SH-SY5Y (cell line): ENCODE measurements around the gene CGNL1.

Experiments used
- GATA2 ChIP-seq: IDR thresholded peaks from 2 replicates; pipeline ENCODE4 v1.6.1; 2011; ENCODE audit warnings: mild to moderate bottlenecking, low read depth, low read length
- GATA3 ChIP-seq: IDR thresholded peaks from 2 replicates; pipeline ENCODE4 v1.6.1; 2011; ENCODE audit warnings: low read depth, mild to moderate bottlenecking, low read length, moderate library complexity

The CGNL1 gene

GRCh38 chr15:57387564-57388076 lies 11.3 kb downstream of the CGNL1 start:
- no peak for TF ChIP-seq GATA3
- TF ChIP-seq GATA2 = no peak

- no peak for TF ChIP-seq GATA3
- no peak for TF ChIP-seq GATA2
These were observed 12.2 kb downstream of the CGNL1 start for GRCh38 chr15:57388464-57388863.

GRCh38 chr15:57389991-57390390 lies 13.7 kb downstream of the CGNL1 start:
- TF ChIP-seq GATA2 = no peak
- TF ChIP-seq GATA3 = no peak

- TF ChIP-seq GATA2 = no peak
- TF ChIP-seq GATA3 = no peak
These were observed 14.3 kb downstream of the CGNL1 start for GRCh38 chr15:57390583-57390982.

GRCh38 chr15:57391537-57391936 lies 15.2 kb downstream of the CGNL1 start:
- TF ChIP-seq GATA3 (no peak), GATA2 (no peak)

- TF ChIP-seq GATA2 = no peak
- no peak for TF ChIP-seq GATA3
These were observed 16.8 kb downstream of the CGNL1 start for GRCh38 chr15:57393061-57393460.

- TF ChIP-seq GATA2 (no peak), GATA3 (no peak)
These were observed 19.0 kb downstream of the CGNL1 start for GRCh38 chr15:57395292-57395691.

- TF ChIP-seq GATA2 = no peak
- no peak for TF ChIP-seq GATA3
These were observed 22.0 kb downstream of the CGNL1 start for GRCh38 chr15:57398336-57398735.

- TF ChIP-seq GATA2 (no peak), GATA3 (no peak)
These were observed 25.2 kb downstream of the CGNL1 start for GRCh38 chr15:57401546-57401945.

- no peak for TF ChIP-seq GATA3
- TF ChIP-seq GATA2 = no peak
These were observed 26.7 kb downstream of the CGNL1 start for GRCh38 chr15:57403017-57403416.

GRCh38 chr15:57403566-57404325 lies 27.4 kb downstream of the CGNL1 start:
- TF ChIP-seq GATA3 (no peak), GATA2 (no peak)

GRCh38 chr15:57405133-57405532 lies 28.8 kb downstream of the CGNL1 start:
- TF ChIP-seq GATA2 (no peak), GATA3 (no peak)

- TF ChIP-seq GATA2 (no peak), GATA3 (no peak)
These were observed 29.9 kb downstream of the CGNL1 start for GRCh38 chr15:57406062-57406772.

- TF ChIP-seq GATA2 (no peak), GATA3 (no peak)
These were observed 34.1 kb downstream of the CGNL1 start for GRCh38 chr15:57410373-57410772.

- TF ChIP-seq GATA3 (no peak), GATA2 (no peak)
These were observed 35.9 kb downstream of the CGNL1 start for GRCh38 chr15:57411945-57412768.
